ENCODE data around the gene CPSF4L. TPM values are rescaled to one million over a fixed set of nuclear protein-coding genes. Genes with fewer than 3 reads are reported as not detected.

The CPSF4L gene
- total and polyA plus RNA-seq, 2 donors (not counting 3 experiments of a cell fraction or from before 2014, with no cell fraction given), result not detected

DNA sequence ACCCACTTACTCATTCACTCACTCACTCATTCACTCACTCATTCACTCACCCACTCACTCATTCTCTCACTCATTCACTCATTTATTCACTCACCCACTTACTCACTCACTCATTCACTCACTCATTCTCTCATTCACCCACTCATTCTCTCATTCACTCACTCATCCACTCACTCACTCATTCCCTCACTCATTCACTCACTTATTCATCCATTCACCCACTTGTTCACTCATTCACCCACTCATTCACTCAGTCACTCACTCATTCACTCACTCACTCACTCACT lies 7.6 kb upstream of the CPSF4L start:
- no peaks in the 10 kb centered on the region for H3K36me3 ChIP-seq (ENCODE audit: control insufficient read depth in 2 of 2, extremely low read depth in 1 of 2, insufficient read depth in 2 of 2, low read length in 2 of 2)
- intact Hi-C loops (cut with micrococcal nuclease), result no loop called here
- DNase-seq (ENCODE audit: low read depth, low spot score) (no peak), FAIRE-seq (no peak)
- no TSS peak for BruUV-seq (replicated peaks)
- H3K79me2 ChIP-seq (ENCODE audit: control insufficient read depth, insufficient read depth, low read length), result no peaks in the 10 kb centered on the region
- no peak overlapping the region for H3K9ac ChIP-seq (replicated peaks; ENCODE audit: extremely low read depth, insufficient read depth, low read length)
- CTCF ChIA-PET, result no interaction called here
- no peak overlapping the region for H3K27ac ChIP-seq (ENCODE audit: insufficient read depth, low read depth, low read length)
- POLR2A ChIA-PET, result no interaction called here
- no peaks in the 10 kb centered on the region for H4K20me1 ChIP-seq (replicated peaks; ENCODE audit: control insufficient read depth, extremely low read depth, insufficient read depth, low read length)
- no peak for TF ChIP-seq POLR2AphosphoS5 (IDR thresholded peaks at IDR 0.05; ENCODE audit: insufficient read depth, low read depth, low read length)
- no peak for TF ChIP-seq GATA2 (IDR thresholded peaks at IDR 0.05; ENCODE audit: insufficient read depth, insufficient read length, low read depth, low read length)
- no peak for TF ChIP-seq POLR2A (IDR thresholded peaks at IDR 0.05; ENCODE audit: low read depth, low read length)
- TF ChIP-seq FOS (IDR thresholded peaks at IDR 0.05; ENCODE audit: borderline replicate concordance, insufficient read depth, low read length), result no peak
- TF ChIP-seq, protein P1, sequence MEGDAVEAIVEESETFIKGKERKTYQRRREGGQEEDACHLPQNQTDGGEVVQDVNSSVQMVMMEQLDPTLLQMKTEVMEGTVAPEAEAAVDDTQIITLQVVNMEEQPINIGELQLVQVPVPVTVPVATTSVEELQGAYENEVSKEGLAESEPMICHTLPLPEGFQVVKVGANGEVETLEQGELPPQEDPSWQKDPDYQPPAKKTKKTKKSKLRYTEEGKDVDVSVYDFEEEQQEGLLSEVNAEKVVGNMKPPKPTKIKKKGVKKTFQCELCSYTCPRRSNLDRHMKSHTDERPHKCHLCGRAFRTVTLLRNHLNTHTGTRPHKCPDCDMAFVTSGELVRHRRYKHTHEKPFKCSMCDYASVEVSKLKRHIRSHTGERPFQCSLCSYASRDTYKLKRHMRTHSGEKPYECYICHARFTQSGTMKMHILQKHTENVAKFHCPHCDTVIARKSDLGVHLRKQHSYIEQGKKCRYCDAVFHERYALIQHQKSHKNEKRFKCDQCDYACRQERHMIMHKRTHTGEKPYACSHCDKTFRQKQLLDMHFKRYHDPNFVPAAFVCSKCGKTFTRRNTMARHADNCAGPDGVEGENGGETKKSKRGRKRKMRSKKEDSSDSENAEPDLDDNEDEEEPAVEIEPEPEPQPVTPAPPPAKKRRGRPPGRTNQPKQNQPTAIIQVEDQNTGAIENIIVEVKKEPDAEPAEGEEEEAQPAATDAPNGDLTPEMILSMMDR (IDR thresholded peaks at IDR 0.05; ENCODE audit: extremely low read depth in 1 of 2, insufficient read depth in 1 of 2, low read depth in 1 of 2, low read length in 2 of 2), result no peak
- TF ChIP-seq, protein P2, sequence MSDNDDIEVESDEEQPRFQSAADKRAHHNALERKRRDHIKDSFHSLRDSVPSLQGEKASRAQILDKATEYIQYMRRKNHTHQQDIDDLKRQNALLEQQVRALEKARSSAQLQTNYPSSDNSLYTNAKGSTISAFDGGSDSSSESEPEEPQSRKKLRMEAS (IDR thresholded peaks at IDR 0.05; ENCODE audit: insufficient read depth, insufficient read length), result no peak
- TF ChIP-seq MYC (IDR thresholded peaks at IDR 0.05; ENCODE audit: low read depth, low read length), result no peak
- TF ChIP-seq JUN (IDR thresholded peaks at IDR 0.05; ENCODE audit: borderline replicate concordance, insufficient read depth, insufficient read length, low read depth), result no peak
- TF ChIP-seq EZH2 (IDR thresholded peaks at IDR 0.05; ENCODE audit: borderline replicate concordance, low read depth, low read length, severe bottlenecking), result no peak
- H3K9me3 ChIP-seq (replicated peaks; ENCODE audit: control insufficient read depth, insufficient read depth, low read length), result no peaks in the 10 kb centered on the region
- H3K4me1 ChIP-seq (ENCODE audit: control insufficient read depth, extremely low read depth, insufficient read depth, low read length), result no peaks in the 10 kb centered on the region
- no peak overlapping the region for H2AFZ ChIP-seq (ENCODE audit: low read depth, low read length)
- dilution Hi-C loops (cut with MboI; ENCODE audit: extremely low pct_ligation_motif_present, low sequenced_read_pairs), result no loop called here
- H3K27me3 ChIP-seq (ENCODE audit: control insufficient read depth in 2 of 2, insufficient read depth in 2 of 2, low read length in 2 of 2), result no peaks in the 10 kb centered on the region
- H3K4me2 ChIP-seq (ENCODE audit: insufficient read depth, low read length), result no peak overlapping the region
- no peaks in the 10 kb centered on the region for H3K9me1 ChIP-seq (replicated peaks; ENCODE audit: control insufficient read depth, extremely low read depth, insufficient read depth, low read length)
- no peak overlapping the region for H3K4me3 ChIP-seq (replicated peaks in 1 of 3; ENCODE audit: insufficient read depth in 1 of 3, low read depth in 1 of 3, low read length in 3 of 3)

All from endothelial cell of umbilical vein (primary cell).